Ammon's horn (tissue), 1 donor: ENCODE measurements around the gene NLGN4Y.
"Not testable (repeated sequence)": the region's sequence is repeated elsewhere in the genome, so short reads cannot be mapped to it uniquely, and the experiment has no call there.

ENCODE experiments used
- DNase-seq: peaks from one replicate; pipeline ENCODE4 v3.0.0-alpha.2; 2016; ENCODE audit warnings: low spot score

Gene NLGN4Y

DNA sequence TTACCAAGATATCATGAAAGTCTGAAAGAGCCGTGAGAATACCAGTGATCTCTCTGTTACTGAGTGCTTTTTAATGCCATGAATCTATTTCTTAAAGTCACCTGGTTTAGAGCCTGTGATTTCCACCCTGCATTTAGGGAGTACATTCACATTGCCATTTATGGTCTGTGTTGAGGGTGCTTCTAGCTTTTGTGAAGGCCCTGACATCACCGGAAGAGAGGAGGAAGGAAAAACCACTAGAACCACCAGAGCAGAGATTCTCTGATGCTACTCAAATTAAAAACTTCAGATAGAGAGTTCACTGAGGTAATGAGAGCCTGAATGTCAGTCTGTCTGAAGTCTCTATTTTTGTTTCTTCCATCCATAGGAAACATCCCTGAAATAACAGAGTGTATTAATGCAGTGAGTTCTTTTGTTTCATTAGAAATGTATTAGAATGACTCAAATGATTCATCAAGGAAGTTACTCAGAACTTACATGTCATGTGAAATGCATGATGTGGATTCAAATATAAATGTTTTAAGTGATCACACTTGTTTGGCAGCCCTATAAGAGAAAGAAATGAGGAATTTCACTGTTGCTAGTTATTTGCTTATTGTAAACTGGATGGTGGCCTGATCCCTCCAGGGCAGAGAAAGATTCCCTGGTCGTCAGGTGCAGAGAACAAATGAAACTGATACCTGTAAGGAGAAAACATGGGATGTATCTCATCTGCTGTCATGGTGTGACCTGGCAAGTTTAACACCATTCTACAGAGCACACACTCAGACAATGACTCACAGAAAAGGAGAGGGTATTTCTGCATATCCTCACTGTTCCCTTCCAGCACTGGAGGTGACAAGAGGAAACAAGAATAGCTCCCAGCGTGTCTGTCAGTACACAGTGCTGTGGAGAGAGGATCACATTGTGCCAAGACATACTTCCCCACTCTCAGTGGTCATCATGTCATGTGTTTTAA is 310.1 kb downstream of the NLGN4Y start:
- no peak for DNase-seq

DNA sequence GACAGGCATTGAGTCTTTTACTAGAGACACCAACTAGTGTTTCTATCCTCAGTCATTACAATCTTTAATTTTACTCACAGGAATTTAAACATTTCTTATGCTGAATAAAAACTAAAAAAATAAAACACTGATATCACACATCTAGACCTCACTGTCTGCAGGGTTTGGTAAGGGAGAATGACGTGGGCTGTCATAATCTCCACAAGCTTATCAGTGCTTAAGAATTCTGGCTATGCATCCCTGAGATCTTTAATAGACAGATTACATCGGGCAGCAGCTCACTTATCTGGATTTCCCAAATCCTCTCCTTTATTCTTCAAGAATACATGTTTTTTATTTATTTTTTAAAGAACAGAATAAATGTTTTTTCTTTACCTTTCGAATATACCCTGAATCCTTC is 313.1 kb downstream of the NLGN4Y start:
- no peak for DNase-seq

GRCh38 chrY:14850734-14851133 is 326.4 kb downstream of the NLGN4Y start:
- DNase-seq, result no peak

DNA sequence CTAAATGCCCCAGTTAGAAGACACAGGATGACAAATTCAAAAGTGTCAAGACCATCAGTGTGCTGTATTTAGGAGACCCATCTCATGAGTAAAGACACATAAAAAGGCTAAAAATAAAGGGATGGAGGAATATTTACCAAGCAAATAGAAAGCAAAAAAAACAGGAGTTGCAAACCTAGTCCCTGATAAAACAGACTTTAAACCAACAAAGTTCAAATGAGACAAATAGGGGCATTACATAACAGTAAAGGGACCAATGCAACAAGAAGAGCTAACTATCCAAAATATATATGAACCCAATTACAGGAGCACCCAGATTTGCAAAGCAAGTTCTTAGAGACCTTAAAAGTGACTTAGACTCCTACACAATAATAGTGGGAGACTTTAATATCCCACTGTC is 336.1 kb downstream of the NLGN4Y start:
- no peak for DNase-seq

DNA sequence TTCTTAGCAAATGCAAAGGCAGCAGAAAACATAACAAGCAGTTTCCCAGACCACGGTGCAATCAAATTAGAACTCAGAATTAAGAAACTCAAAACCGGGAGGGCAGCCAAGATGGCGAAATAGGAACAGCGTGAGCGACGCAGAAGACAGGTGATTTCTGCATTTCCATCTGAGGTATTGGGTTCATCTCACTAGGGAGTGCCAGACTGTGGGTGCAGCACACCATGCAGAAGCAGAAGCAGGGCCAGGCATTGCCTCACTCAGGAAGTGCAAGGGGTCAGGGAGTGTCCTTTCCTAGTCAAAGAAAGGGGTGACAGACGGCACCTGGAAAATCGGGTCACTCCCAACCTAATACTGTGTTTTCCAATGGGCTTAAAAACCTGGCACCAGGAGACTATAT is 336.7 kb downstream of the NLGN4Y start:
- DNase-seq, result not testable (repeated sequence)

GRCh38 chrY:14871971-14872370 is 347.6 kb downstream of the NLGN4Y start:
- peak; percentile 11 for DNase-seq
